MM.1S (cell line): ENCODE measurements around the gene PSMD14.

Source experiments
- CTCF ChIP-seq: fragments of 300-600 bp; sonication (generic); IDR thresholded peaks from 2 replicates; pipeline ENCODE4 v1.5.1; 2016; ENCODE audit warnings: antibody characterized with exemption, low read length, mixed read lengths
- EZH2 ChIP-seq: fragments of 300-600 bp; sonication (generic); optimal IDR thresholded peaks from 2 replicates; pipeline ENCODE3; 2017; ENCODE audit warnings: low read depth, mild to moderate bottlenecking, antibody characterized with exemption, low read length, mixed read lengths

DNA sequence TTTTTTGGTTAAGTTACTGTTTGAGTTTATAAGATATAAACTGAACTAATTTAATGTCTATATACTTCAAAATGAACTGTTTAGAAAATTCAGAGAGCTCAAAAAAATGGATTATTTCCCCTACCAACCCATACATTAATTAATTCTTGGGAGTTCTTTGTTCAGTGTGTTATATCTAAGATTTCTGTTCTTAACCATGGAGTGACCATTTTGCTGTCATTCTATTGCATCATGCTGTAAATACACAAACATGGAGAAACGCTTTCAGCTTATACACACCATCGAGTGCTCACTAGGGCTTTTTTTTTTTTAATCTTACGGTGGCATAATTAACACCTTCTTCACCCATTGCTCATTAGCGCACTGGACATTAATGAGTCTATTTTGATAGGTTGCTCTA is 74.5 kb downstream of the PSMD14 start:
- no peak for TF ChIP-seq CTCF
- TF ChIP-seq EZH2 = no peak
